HG02884 (cell line): ENCODE results near the gene NOA1.
A peak's percentile ranks its signal among the peaks of the same experiment; 100 is the strongest.

Source experiments
- ATAC-seq: cut with Tn5 transposase; IDR thresholded peaks from one replicate; pipeline ENCODE4 v1.9.1; 2021; ENCODE audit warnings: mild to moderate bottlenecking, moderate library complexity; ENCODE audit not compliant: unreplicated experiment

The NOA1 gene

GRCh38 chr4:56977321-56978012 is at the start of gene NOA1:
Gene NOA1 (minus strand): TSS chr4:56977606. CDS start chr4:56977585, 21 bp downstream.
- ATAC-seq, result peak; percentile 76

DNA sequence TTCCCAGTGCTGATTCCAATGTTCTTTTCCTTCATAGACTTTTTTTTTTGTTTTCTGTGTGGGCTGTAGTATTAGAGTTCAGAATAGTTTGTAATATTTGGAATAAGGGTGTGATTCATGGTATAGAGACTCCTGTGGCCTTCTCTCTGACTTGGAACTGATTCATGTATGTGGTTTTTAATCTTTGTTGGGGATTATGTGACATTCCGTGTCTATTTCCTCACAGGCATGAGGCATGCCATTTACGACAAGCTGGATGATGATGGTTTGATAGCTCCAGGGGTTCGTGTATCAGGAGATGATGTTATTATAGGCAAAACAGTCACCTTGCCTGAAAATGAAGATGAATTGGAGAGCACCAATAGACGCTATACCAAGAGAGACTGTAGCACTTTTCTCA is 45.7 kb upstream of the NOA1 start:
- ATAC-seq, result no peak

- no peak for ATAC-seq
Measured at GRCh38 chr4:57020467-57021101, 43.2 kb upstream of the NOA1 start.

DNA sequence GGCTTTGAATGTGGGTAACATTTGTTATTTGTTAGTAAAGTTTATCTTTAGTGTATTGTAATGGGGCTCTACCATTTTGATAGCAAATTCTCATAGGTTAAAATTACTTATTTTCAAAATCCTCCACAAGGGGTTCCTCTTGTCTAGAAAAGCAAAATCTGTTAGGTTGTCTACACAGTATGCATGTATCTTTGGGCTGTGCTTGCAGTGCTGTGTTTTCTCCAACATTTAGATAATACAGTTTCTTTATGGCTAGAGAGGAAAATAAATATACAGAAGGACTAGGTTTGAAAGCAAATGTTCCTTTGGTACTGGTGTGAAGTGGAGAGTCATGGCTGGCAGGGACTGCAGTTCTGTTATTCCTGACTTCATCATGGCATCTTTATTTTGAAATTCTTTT is 41.6 kb upstream of the NOA1 start:
- no peak for ATAC-seq

- ATAC-seq, result no peak
Measured at GRCh38 chr4:57013543-57014120, 36.2 kb upstream of the NOA1 start.

GRCh38 chr4:56999751-57000150 is 22.3 kb upstream of the NOA1 start:
- ATAC-seq, result no peak

DNA sequence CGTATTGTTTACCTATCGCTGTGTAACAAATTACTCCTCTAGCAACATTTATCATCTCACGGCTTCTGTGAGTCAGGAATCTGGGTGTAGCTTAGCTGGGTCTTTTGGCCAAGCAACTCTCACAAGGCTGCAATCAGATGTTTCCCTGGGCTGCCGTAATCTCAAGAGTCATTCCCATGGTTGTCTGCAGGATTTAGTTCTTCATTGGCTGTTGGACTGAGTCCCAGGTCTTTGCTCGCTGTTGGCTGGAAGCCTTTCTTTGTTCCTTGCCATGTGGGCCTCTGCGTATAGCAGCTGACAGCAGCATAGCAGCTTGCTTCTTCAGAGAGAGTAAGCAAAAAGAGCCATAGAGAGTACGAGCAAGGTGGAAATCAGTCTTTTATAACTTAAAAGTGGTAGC is 18.1 kb upstream of the NOA1 start:
- ATAC-seq, result no peak

DNA sequence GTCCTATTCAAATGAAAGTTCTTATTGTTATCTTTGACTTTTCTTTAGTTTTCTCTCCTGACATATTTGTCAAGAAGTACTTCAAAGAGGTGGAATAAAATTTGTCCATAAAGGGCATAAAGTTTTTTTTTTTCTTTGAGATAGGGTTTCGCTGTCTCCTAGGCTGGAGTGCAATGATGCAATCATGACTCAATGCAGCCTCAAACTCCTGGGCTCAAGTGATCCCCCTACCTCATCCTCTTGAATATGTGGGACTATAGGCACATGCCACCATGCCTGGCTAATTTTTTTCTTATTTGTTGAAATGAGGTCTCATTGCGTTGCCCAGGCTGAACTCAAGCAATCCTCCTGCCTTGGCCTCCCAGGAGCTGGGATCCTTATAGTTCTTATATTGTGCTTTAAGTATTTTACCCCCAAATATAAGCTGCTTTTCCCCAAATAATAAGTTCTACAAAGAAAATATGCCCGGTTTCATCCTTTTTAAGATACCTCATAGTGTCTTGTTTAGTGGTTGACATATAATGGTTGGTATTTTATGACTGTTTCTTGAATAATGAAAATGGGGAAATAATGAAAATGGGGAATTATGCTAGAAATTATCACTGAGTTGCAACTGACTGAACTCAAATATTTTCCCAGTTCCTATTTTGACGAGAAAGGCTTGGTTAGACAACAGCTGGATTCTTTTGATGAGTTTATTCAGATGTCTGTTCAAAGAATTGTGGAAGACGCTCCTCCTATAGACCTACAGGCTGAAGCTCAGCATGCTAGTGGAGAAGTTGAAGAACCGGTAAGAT is 12.9 kb upstream of the NOA1 start:
- no peak for ATAC-seq

DNA sequence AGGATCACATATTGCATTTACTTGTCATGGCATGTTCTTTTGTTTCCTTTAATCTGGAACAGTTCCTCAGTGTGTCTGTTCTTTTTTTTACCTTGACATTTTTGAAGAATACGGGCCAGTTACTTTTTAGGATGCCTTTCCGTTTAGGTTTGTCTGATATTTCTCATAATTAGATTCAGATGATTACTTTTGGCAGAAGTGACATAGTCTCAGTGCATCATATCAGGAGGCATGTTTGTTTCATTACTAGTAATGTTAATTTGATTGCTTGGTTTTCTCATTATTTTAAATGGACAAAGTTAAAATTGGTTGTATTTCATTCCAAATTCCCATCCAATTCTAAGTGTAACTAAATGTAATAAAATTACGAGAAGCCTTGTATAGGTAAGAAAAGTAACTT is 9.5 kb upstream of the NOA1 start:
- no peak for ATAC-seq

GRCh38 chr4:56986192-56986591 is 8.8 kb upstream of the NOA1 start:
- ATAC-seq, result no peak

- ATAC-seq, result no peak
Measured at GRCh38 chr4:56981795-56982201, 4.4 kb upstream of the NOA1 start.

DNA sequence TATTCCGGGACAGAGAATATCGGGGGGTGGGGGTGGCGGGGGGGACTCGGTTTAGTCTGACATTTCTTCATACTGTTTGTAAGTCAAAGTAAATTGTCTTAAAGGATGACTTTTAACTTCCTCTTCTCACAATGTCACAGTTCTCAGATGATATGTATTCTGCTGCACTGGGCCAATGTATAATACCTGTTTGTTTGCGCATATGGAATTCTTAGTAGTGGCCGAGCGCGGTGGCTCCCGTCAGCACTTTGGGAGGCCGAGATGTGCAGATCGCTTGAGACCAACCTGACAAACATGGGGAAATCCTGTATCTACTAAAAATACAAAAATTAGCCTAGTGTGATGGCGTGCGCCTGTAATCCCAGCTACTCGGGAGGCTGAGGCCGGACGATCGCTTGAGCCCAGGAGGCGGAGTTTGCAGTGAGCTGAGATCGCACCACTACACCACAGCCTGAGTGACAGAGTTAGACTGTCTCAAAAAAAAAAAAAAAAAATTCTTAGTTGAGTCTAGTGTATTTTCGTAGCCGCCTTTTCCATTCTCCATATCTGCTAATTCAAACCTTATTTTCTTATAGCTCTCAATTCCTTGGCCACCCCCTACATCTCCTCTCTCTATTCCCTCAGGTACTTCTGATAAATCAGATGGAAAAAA is 2.1 kb upstream of the NOA1 start:
- ATAC-seq, result no peak

DNA sequence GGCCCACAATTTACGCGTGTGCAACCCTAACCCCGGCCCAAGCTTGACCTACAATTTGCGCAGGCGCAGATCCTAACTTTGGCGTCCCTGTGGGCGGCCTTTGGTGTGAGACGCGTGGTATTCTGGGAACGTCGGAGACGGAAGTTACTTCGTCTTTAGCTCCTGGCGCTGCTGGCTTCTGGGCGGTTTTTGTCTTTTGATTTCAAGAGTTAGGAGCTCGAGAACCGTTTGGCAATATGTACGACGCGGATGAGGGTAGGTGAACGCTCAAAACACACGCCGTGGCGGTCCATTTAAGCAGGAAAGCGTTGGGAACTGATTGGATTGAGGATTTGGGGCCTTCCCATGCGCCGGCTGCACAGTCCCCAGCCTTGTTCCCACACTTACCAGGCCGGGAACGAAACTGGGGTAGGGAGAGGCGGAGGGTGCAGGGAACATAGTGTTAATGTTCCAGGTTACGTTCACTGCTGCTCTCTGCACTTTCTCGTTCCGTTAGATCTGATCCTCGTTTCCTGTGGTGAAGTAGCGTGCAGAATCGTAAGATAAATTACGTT is 1.4 kb upstream of the NOA1 start, which contains the start of gene POLR2B:
Gene POLR2B, plus strand, starts transcription at position 147 of the 554 bp plus-strand sequence. Its CDS starts 90 bp downstream, at position 237.
- peak; percentile 41 for ATAC-seq

DNA sequence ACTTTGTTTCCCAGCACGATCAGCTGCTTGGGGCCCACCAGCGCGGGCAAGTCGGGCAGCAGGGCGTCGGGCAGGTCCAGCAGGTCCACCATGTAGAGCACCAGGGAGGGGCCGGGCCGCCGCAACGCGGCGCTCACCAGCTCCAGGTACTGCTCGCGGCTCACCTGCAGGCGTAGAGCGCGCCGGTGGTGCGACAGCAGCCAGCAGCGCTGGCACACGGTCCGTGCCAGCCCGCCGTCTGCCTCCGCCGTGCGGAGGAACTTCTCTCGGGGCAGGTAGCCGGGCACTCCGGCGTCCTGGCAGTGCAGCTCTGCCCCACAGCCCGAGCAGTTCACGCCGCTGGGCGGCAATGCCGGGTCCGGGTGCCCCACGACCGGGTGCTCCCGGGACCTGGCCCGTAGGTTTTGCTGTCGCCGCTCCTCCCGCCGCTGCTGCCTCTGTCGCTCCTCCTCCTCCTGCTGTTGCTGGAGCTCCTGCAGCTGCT is 527 bp downstream of the NOA1 start:
- peak; percentile 18 for ATAC-seq

DNA sequence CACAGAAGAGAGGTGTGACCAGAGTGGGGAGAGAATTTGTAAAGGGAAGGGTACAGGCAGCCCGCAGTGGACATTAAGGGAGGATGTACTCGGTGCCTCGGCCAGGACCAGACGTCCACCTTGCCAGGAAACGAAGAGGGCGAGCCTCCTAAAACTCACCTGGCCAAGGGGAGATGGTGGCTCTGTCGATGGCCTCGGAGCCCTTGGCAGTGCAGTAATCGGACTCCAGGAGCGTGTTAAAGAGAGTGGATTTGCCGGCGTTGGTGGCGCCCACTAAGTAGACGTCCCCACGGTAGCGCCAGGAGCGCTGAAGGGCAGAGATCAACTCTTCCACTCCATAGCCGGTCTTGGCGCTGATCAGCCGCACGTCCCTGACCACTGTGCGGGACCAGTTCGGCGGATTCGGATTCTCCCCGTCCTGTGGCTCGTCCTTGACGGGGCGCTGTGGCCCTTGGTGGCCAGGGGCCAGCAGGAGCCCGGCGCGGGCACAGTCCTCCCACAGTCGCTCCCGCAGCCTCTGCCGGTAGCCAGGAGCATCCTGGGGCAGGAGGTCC is 1.0 kb downstream of the NOA1 start:
- ATAC-seq, result no peak

GRCh38 chr4:56973336-56973735 is 4.1 kb downstream of the NOA1 start:
- no peak for ATAC-seq

GRCh38 chr4:56972809-56973208 is 4.6 kb downstream of the NOA1 start:
- ATAC-seq, result no peak

- no peak for ATAC-seq
Measured at GRCh38 chr4:56972389-56972788, 5.0 kb downstream of the NOA1 start.

DNA sequence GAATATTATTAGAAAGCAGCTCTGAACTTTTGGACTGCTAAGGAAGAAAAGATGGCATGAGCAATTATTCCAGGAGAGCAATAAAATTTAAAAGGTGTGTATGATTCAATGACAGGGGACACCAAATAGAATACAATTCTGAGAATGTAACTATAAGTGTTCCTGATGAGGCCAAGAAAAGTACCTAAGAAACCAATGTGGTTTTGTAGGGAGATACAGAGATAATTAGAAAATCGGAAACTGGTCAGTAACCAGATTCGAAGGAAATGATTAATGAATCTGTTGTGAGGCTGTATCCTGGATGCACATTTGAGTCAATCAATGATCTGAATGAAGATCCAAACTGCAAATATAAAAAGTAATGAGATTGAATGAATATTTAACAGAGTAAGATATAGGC is 6.0 kb downstream of the NOA1 start:
- ATAC-seq, result no peak

DNA sequence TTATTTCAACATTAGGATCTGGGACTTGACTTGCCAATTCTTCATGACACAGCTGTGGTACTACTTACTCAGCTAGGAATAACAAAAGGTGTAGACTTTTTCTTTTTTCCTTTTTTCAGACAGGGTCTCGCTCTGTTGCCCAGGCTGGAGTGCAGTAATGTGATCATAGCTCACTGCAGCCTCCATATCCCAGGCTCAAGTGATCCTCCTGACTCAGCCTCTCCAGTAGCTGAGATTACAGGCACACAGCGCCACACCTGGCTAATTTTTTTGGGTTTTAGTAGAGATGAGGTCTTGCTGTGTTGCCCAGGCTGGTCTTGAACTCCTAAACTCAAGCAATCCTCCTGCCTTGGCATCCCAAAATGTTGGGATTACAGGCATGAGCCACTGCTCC is 16.3 kb downstream of the NOA1 start:
- ATAC-seq, result no peak
